Osteocyte (in vitro differentiated cells): ENCODE results near the gene TAF5. TPM values are rescaled to one million over a fixed set of nuclear protein-coding genes. Genes with fewer than 3 reads are reported as not detected.

Experiments used
- DNase-seq: peaks from one replicate; pipeline ENCODE4 v3.0.0; 2021; ENCODE audit warnings: mixed read lengths; ENCODE audit not compliant: unreplicated experiment; ENCODE audit errors: extremely low spot score
- H3K27ac Mint-ChIP-seq: one replicate; pipeline ENCODE4 v1.8.0; 2021; ENCODE audit warnings: mild to moderate bottlenecking, mixed read lengths; ENCODE audit not compliant: unreplicated experiment
- H3K27me3 Mint-ChIP-seq: one replicate; pipeline ENCODE4 v1.8.0; 2021; ENCODE audit warnings: mixed read lengths; ENCODE audit not compliant: unreplicated experiment
- H3K36me3 Mint-ChIP-seq: one replicate; pipeline ENCODE4 v1.8.0; 2021; ENCODE audit warnings: mixed read lengths; ENCODE audit not compliant: unreplicated experiment
- H3K4me1 Mint-ChIP-seq: one replicate; pipeline ENCODE4 v1.8.0; 2021; ENCODE audit warnings: mixed read lengths; ENCODE audit not compliant: unreplicated experiment
- H3K4me3 Mint-ChIP-seq: one replicate; pipeline ENCODE4 v1.8.0; 2021; ENCODE audit warnings: mild to moderate bottlenecking, moderate library complexity, mixed read lengths; ENCODE audit not compliant: unreplicated experiment
- H3K9me3 Mint-ChIP-seq: one replicate; pipeline ENCODE4 v1.8.0; 2021; ENCODE audit warnings: mixed read lengths; ENCODE audit not compliant: unreplicated experiment
- CTCF ChIP-seq: fragments of 200-600 bp; sonication (generic); IDR thresholded peaks from 2 replicates; pipeline ENCODE4 v1.5.0; 2021; ENCODE audit warnings: antibody characterized with exemption, mild to moderate bottlenecking, moderate library complexity
- total RNA-seq: library from RNA; stranded (reverse); gene quantifications from 2 replicates; pipeline ENCODE4 v1.2.1, GENCODE V29; 2021

TAF5 gene
- total RNA-seq, 1 donor from 2014 or later, result 4.2 TPM

DNA sequence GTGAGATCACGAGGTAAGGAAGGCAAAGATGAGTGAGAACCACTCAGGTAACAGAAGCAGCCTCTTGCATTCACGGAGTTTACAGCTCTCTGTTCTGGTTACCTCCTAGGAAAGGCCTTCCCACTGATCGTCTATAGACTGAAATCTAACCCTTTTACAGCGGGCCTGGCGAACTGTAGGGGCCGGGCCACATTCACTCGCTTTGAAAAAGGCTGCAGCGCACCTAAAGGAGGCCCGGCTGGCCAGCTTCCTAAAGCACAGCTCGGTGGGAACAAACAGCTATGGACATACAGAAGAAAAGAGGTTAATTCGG lies 27.9 kb downstream of the TAF5 start:
- H3K36me3 Mint-ChIP-seq, result peaks cover 26% of the 10 kb centered on the region
- peaks cover 49% of the 10 kb centered on the region for H3K4me1 Mint-ChIP-seq
- no peak for DNase-seq
- no peaks in the 10 kb centered on the region for H3K27me3 Mint-ChIP-seq
- H3K4me3 Mint-ChIP-seq, result peak overlapping the region; percentile 97
- no peak for TF ChIP-seq CTCF
- H3K27ac Mint-ChIP-seq, result peak overlapping the region; percentile 95
- H3K9me3 Mint-ChIP-seq, result no peaks in the 10 kb centered on the region

DNA sequence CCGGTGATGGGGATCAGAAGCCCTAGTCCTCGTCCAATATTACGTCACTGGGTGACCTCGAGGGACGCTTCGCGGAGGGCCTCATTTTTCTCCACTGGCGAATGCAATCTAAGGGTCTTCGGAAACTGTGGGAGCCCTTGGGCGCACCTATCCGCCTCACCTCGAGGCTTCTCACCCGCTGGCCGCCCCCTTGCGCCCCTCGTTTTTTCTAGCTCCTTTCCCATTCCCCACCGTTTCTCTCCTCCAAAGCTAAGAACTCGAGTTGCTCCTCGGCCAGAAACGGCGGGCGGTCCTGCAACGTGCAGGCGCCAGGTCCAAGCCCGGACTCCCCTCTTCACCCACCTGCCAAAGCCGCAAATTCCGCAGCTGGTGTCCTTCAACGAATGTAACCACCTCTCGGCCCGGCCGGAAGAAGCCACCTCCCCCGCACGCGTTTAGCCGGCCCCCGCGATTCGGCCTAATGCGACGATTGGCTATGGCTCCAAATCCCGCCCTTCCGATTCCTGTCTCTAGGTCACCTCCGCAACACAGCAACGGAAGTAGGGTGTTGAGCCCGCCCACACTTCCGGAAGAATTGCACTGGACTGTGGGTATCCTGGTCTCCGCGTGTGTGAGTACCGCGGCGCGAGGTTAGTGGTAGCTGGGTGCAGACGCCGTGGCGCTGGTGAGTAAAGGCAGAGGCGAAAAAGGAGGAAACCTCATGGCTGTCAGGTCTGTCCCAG lies 28.5 kb downstream of the TAF5 start, which contains the start of the genes ATP5MK and PDCD11:
ATP5MK (minus strand) TSS at position 409 of the 722 bp plus-strand sequence. CDS start 4,018 bp downstream, outside the sequence.
PDCD11 (plus strand) TSS at position 560 of the 722 bp plus-strand sequence. CDS start 1,801 bp downstream, outside the sequence.
- Mint-ChIP-seq H3K36me3 (peaks cover 22% of the 10 kb centered on the region), H3K27ac (peak within 1 kb of the TSS; percentile 95), H3K4me3 (peak within 1 kb of the TSS; percentile 97)

DNA sequence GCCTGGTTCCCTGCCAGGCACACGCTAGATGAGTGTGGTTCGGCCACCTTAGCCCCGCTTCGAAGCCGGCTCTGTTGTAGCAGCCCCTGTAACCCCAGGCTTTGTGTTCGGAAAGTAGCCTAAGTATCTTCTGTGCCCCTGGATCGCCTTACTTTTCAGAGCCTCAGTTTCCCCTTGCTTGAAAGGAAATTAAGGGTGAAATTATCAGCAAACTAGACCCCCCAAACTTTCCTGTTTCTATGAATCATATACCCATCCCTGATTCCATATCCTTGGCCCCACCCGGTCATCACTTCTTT lies 29.0 kb downstream of the TAF5 start:
- Mint-ChIP-seq H3K36me3 (peaks cover 21% of the 10 kb centered on the region), H3K9me3 (no peaks in the 10 kb centered on the region)

More for the DNA sequence above, 28.5 kb downstream of the TAF5 start, which contains the start of the genes ATP5MK and PDCD11:
- Mint-ChIP-seq H3K9me3 (no peaks in the 10 kb centered on the region), H3K27me3 (no peaks in the 10 kb centered on the region), H3K4me1 (peaks cover 49% of the 10 kb centered on the region)
- peak; percentile 31 for TF ChIP-seq CTCF
- peak; percentile 97 for DNase-seq

GRCh38 chr10:103397191-103397825 lies 29.5 kb downstream of the TAF5 start:
- DNase-seq, result no peak
- no peak for TF ChIP-seq CTCF
- Mint-ChIP-seq H3K4me3 (peak overlapping the region; percentile 97), H3K27me3 (no peaks in the 10 kb centered on the region), H3K27ac (peak overlapping the region; percentile 95), H3K9me3 (no peaks in the 10 kb centered on the region), H3K4me1 (peaks cover 49% of the 10 kb centered on the region), H3K36me3 (peaks cover 16% of the 10 kb centered on the region)

More for the DNA sequence above, 29.0 kb downstream of the TAF5 start:
- no peak for TF ChIP-seq CTCF
- no peaks in the 10 kb centered on the region for H3K27me3 Mint-ChIP-seq
- peaks cover 49% of the 10 kb centered on the region for H3K4me1 Mint-ChIP-seq
- peak overlapping the region; percentile 97 for H3K4me3 Mint-ChIP-seq
- peak overlapping the region; percentile 95 for H3K27ac Mint-ChIP-seq
- no peak for DNase-seq

GRCh38 chr10:103413564-103413963 lies 45.8 kb downstream of the TAF5 start:
- no peak for DNase-seq
- no peak overlapping the region for H3K27ac Mint-ChIP-seq
- peaks cover 53% of the 10 kb centered on the region for H3K36me3 Mint-ChIP-seq
- H3K9me3 Mint-ChIP-seq, result no peaks in the 10 kb centered on the region
- no peak for TF ChIP-seq CTCF
- no peaks in the 10 kb centered on the region for H3K27me3 Mint-ChIP-seq
- H3K4me1 Mint-ChIP-seq, result no peaks in the 10 kb centered on the region
- no peak overlapping the region for H3K4me3 Mint-ChIP-seq
